HepG2 (cell line): ENCODE measurements around the gene ZFP36L2. TPM values are rescaled to one million over a fixed set of nuclear protein-coding genes. Genes with fewer than 3 reads are reported as not detected.

Experiments
- ATF7 ChIP-seq, 2 experiments: fragments of 450-650 bp in 1 of 2; sonication (generic) in 1 of 2; formaldehyde crosslinking in 1 of 2; IDR thresholded peaks; 2 replicates each; pipeline versions ENCODE4 v1.4.0 to v1.6.1; 2016 to 2020; ENCODE audit warnings: antibody characterized with exemption in 1 of 2, mild to moderate bottlenecking in 1 of 2, missing genetic modification reagents in 1 of 2
- CHD4 ChIP-seq: fragments of 200-600 bp; sonication (generic); IDR thresholded peaks from 2 replicates; pipeline ENCODE4 v1.7.0; 2017; ENCODE audit warnings: mild to moderate bottlenecking, low read length, borderline replicate concordance
- DPF2 ChIP-seq: sonication (generic); formaldehyde crosslinking; IDR thresholded peaks from 2 replicates; pipeline ENCODE4 v1.4.0; 2020; ENCODE audit warnings: mild to moderate bottlenecking, low read depth, missing genetic modification reagents, borderline replicate concordance
- ETV5 ChIP-seq: IDR thresholded peaks from 2 replicates; pipeline ENCODE4 v1.6.1; 2018; ENCODE audit warnings: missing biosample characterization, missing genetic modification reagents, inconsistent platforms, borderline replicate concordance
- FOXP4 ChIP-seq: sonication (generic); formaldehyde crosslinking; IDR thresholded peaks from 2 replicates; pipeline ENCODE4 v1.4.0; 2020; ENCODE audit warnings: missing genetic modification reagents
- HOXA5 ChIP-seq: sonication (generic); formaldehyde crosslinking; IDR thresholded peaks from 2 replicates; pipeline ENCODE4 v1.4.0; 2020; ENCODE audit warnings: missing genetic modification reagents
- IKZF4 ChIP-seq: sonication (generic); formaldehyde crosslinking; IDR thresholded peaks from 2 replicates; pipeline ENCODE4 v1.5.1; 2020; ENCODE audit warnings: borderline replicate concordance, mild to moderate bottlenecking, low read depth, missing genetic modification reagents; ENCODE audit errors: not compliant biosample characterization
- NCOA1 ChIP-seq: sonication (generic); formaldehyde crosslinking; IDR thresholded peaks from 2 replicates; pipeline ENCODE4 v1.9.0; 2021; ENCODE audit warnings: missing genetic modification reagents
- PATZ1 ChIP-seq: sonication (generic); formaldehyde crosslinking; IDR thresholded peaks from 2 replicates; pipeline ENCODE4 v1.4.0; 2020; ENCODE audit warnings: missing genetic modification reagents
- ZNF138 ChIP-seq: sonication (generic); formaldehyde crosslinking; IDR thresholded peaks from 2 replicates; pipeline ENCODE4 v1.5.0; 2020; ENCODE audit warnings: mild to moderate bottlenecking, low read depth, missing genetic modification reagents
- ZNF646 ChIP-seq: sonication (generic); formaldehyde crosslinking; IDR thresholded peaks from 2 replicates; pipeline ENCODE4 v1.9.0; 2021; ENCODE audit warnings: mild to moderate bottlenecking, missing genetic modification reagents
- ZNF687 ChIP-seq: sonication (generic); formaldehyde crosslinking; IDR thresholded peaks from 2 replicates; pipeline ENCODE4 v1.5.1; 2020; ENCODE audit warnings: mild to moderate bottlenecking, missing genetic modification reagents, moderate library complexity
- polyA plus RNA-seq, 8 experiments: library from polyadenylated mRNA; depleted of rRNA in 3 of 8; stranded (reverse) in 7 of 8; unstranded in 1 of 8; fragments of >200 nt; fragmentation: Illumina TruSeq in 4 of 8; extraction: Trizol in 4 of 8; gene quantifications; 2 replicates each; pipeline versions ENCODE4 v1.2.1 to v1.2.3, GENCODE V29; 2011 to 2016; ENCODE audit warnings: low read depth in 4 of 8, missing spikeins in 1 of 8, mixed read lengths in 1 of 8; ENCODE audit not compliant: insufficient read depth in 1 of 8
- total RNA-seq, 5 experiments: library from RNA; depleted of rRNA; stranded (reverse); fragments of >200 nt; fragmentation: Illumina TruSeq; extraction: Trizol; gene quantifications; 2 replicates each; pipeline ENCODE4 v1.2.3, GENCODE V29; 2016; ENCODE audit warnings: low read depth in 1 of 5

The ZFP36L2 gene
- total and polyA plus RNA-seq, 2 of the 13 experiments (the other 11 are each of a cell fraction or from before 2014, with no cell fraction given) = 11.2 to 21.8 TPM

GRCh38 chr2:43196768-43197587 lies 29.4 kb downstream of the ZFP36L2 start (continued):
- TF ChIP-seq PATZ1 (CRISPR knock-in tag) (no peak), FOXP4 (CRISPR knock-in tag) (no peak), CHD4 (0 out of 2 replicates have a peak, but pooled peaks have one; percentile 4), ZNF646 (CRISPR knock-in tag) (no peak), ATF7 (IDR thresholded peaks at IDR 0.05) (no peak), ATF7 (CRISPR knock-in tag; IDR thresholded peaks at IDR 0.05) (no peak), ZNF138 (CRISPR knock-in tag) (0 out of 2 replicates have a peak, but pooled peaks have one; percentile 33), IKZF4 (no peak), DPF2 (CRISPR knock-in tag) (no peak), ZNF687 (CRISPR knock-in tag) (peak; percentile 50), HOXA5 (CRISPR knock-in tag) (no peak), ETV5 (no peak), NCOA1 (no peak)
